SK-N-SH treated with all-trans-retinoic acid at 6 μM for 48 hours (cell line): Measurements from ENCODE around the gene NDFIP1.

Experiments used
- ATAC-seq: fragments of 200-7000 bp; cut with Tn5 transposase; 3 replicates; pipeline ENCODE4 v1.9.1; 2020; ENCODE audit warnings: mild to moderate bottlenecking, moderate library complexity
- ARNTL ChIP-seq: fragments of 450-650 bp; formaldehyde crosslinking; IDR thresholded peaks from 2 replicates; pipeline ENCODE4 v1.5.0; 2020; ENCODE audit warnings: low read depth, mild to moderate bottlenecking, moderate library complexity, borderline replicate concordance
- BACH2 ChIP-seq: fragments of 250-450 bp; sonication (Bioruptor Pico); IDR thresholded peaks from 2 replicates; pipeline ENCODE4 v1.9.0; 2021; ENCODE audit warnings: mild to moderate bottlenecking, borderline replicate concordance
- CSDC2 ChIP-seq: fragments of 250-450 bp; sonication (Bioruptor Pico); IDR thresholded peaks from 2 replicates; pipeline ENCODE4 v1.5.0; 2020; ENCODE audit warnings: mild to moderate bottlenecking, moderate library complexity
- GLIS3 ChIP-seq: fragments of 250-450 bp; sonication (Bioruptor Pico); IDR thresholded peaks from 2 replicates; pipeline ENCODE4 v1.5.0; 2020; ENCODE audit warnings: mild to moderate bottlenecking, moderate library complexity
- ISL1 ChIP-seq: fragments of 250-450 bp; sonication (Bioruptor Pico); IDR thresholded peaks from 2 replicates; pipeline ENCODE4 v2.1.2; 2022; ENCODE audit warnings: mild to moderate bottlenecking, moderate library complexity
- OSR1 ChIP-seq: fragments of 250-450 bp; sonication (Bioruptor Pico); IDR thresholded peaks from 2 replicates; pipeline ENCODE4 v1.8.0; 2022; ENCODE audit warnings: moderate library complexity, mild to moderate bottlenecking, inconsistent platforms
- PPARA ChIP-seq: fragments of 250-450 bp; sonication (Bioruptor Pico); IDR thresholded peaks from 2 replicates; pipeline ENCODE4 v1.5.0; 2020; ENCODE audit warnings: mild to moderate bottlenecking, borderline replicate concordance
- RARB ChIP-seq: fragments of 250-450 bp; sonication (Bioruptor Pico); IDR thresholded peaks from 2 replicates; pipeline ENCODE4 v1.8.0; 2021; ENCODE audit warnings: mild to moderate bottlenecking, moderate library complexity
- SNAI2 ChIP-seq: fragments of 250-450 bp; sonication (Bioruptor Pico); IDR thresholded peaks from 2 replicates; pipeline ENCODE4 v1.5.0; 2020; ENCODE audit warnings: mild to moderate bottlenecking, moderate library complexity
- TCF4 ChIP-seq: fragments of 250-450 bp; sonication (Bioruptor Pico); IDR thresholded peaks from 2 replicates; pipeline ENCODE4 v1.8.0; 2021; ENCODE audit warnings: mild to moderate bottlenecking, moderate library complexity, borderline replicate concordance
- ZFP3 ChIP-seq: fragments of 250-450 bp; sonication (Bioruptor Pico); IDR thresholded peaks from 2 replicates; pipeline ENCODE4 v1.5.0; 2020; ENCODE audit warnings: mild to moderate bottlenecking, moderate library complexity
- ZFP30 ChIP-seq: fragments of 450-650 bp; formaldehyde crosslinking; IDR thresholded peaks from 2 replicates; pipeline ENCODE4 v1.5.0; 2022; ENCODE audit warnings: mild to moderate bottlenecking, moderate library complexity
- ZNF565 ChIP-seq: fragments of 450-650 bp; formaldehyde crosslinking; conservative IDR thresholded peaks from 2 replicates; pipeline ENCODE4 v1.5.0; 2020; ENCODE audit warnings: low read depth, mild to moderate bottlenecking, moderate library complexity
- ZNF70 ChIP-seq: fragments of 450-650 bp; formaldehyde crosslinking; IDR thresholded peaks from 2 replicates; pipeline ENCODE4 v1.5.0; 2020; ENCODE audit warnings: mild to moderate bottlenecking, moderate library complexity
- TF ChIP-seq, protein P1 (sequence below): fragments of 250-450 bp; sonication (Bioruptor Pico); IDR thresholded peaks from 2 replicates; pipeline ENCODE4 v1.5.0; 2020; ENCODE audit warnings: mild to moderate bottlenecking, moderate library complexity
- TF ChIP-seq, protein P2 (sequence below): fragments of 250-450 bp; sonication (Bioruptor Pico); IDR thresholded peaks from 2 replicates; pipeline ENCODE4 v1.8.0; 2020; ENCODE audit warnings: mild to moderate bottlenecking, moderate library complexity, borderline replicate concordance
- TF ChIP-seq, protein P3 (sequence below): fragments of 250-450 bp; sonication (Bioruptor Pico); IDR thresholded peaks from 2 replicates; pipeline ENCODE4 v1.5.1; 2021; ENCODE audit warnings: mild to moderate bottlenecking, moderate library complexity
- TF ChIP-seq, protein P4 (sequence below): fragments of 250-450 bp; sonication (Bioruptor Pico); IDR thresholded peaks from 2 replicates; pipeline ENCODE4 v1.5.1; 2020; ENCODE audit warnings: low read depth, mild to moderate bottlenecking, moderate library complexity

NDFIP1 gene

DNA sequence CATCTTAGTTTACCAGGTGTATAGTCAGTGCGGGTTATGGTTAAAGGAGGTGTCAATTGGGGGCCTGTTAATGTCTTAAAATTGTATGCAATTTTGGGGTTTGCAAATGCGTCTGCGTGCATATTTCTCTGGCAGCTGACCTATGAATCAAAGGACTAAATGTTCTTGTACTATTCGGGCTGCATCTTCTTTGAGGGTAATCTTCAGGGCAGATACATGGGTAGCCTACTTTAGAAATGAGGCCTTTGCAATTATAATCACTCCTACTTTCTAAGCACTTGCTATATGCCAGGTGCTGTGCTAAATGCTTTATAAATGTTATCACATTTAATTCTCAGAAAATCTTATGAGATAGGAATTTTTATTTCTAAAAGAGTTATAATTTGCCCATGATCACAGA is 58.2 kb downstream of the NDFIP1 start (continued):
- TF ChIP-seq, protein P1, sequence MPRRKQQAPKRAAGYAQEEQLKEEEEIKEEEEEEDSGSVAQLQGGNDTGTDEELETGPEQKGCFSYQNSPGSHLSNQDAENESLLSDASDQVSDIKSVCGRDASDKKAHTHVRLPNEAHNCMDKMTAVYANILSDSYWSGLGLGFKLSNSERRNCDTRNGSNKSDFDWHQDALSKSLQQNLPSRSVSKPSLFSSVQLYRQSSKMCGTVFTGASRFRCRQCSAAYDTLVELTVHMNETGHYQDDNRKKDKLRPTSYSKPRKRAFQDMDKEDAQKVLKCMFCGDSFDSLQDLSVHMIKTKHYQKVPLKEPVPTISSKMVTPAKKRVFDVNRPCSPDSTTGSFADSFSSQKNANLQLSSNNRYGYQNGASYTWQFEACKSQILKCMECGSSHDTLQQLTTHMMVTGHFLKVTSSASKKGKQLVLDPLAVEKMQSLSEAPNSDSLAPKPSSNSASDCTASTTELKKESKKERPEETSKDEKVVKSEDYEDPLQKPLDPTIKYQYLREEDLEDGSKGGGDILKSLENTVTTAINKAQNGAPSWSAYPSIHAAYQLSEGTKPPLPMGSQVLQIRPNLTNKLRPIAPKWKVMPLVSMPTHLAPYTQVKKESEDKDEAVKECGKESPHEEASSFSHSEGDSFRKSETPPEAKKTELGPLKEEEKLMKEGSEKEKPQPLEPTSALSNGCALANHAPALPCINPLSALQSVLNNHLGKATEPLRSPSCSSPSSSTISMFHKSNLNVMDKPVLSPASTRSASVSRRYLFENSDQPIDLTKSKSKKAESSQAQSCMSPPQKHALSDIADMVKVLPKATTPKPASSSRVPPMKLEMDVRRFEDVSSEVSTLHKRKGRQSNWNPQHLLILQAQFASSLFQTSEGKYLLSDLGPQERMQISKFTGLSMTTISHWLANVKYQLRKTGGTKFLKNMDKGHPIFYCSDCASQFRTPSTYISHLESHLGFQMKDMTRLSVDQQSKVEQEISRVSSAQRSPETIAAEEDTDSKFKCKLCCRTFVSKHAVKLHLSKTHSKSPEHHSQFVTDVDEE (CRISPR knock-in tag): no peak
- TF ChIP-seq, protein P2, sequence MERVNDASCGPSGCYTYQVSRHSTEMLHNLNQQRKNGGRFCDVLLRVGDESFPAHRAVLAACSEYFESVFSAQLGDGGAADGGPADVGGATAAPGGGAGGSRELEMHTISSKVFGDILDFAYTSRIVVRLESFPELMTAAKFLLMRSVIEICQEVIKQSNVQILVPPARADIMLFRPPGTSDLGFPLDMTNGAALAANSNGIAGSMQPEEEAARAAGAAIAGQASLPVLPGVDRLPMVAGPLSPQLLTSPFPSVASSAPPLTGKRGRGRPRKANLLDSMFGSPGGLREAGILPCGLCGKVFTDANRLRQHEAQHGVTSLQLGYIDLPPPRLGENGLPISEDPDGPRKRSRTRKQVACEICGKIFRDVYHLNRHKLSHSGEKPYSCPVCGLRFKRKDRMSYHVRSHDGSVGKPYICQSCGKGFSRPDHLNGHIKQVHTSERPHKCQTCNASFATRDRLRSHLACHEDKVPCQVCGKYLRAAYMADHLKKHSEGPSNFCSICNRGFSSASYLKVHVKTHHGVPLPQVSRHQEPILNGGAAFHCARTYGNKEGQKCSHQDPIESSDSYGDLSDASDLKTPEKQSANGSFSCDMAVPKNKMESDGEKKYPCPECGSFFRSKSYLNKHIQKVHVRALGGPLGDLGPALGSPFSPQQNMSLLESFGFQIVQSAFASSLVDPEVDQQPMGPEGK (CRISPR knock-in tag): no peak
- TF ChIP-seq TCF4 (CRISPR knock-in tag) (no peak), SNAI2 (CRISPR knock-in tag) (no peak), RARB (no peak), GLIS3 (CRISPR knock-in tag) (no peak), ZFP3 (CRISPR knock-in tag) (no peak)

DNA sequence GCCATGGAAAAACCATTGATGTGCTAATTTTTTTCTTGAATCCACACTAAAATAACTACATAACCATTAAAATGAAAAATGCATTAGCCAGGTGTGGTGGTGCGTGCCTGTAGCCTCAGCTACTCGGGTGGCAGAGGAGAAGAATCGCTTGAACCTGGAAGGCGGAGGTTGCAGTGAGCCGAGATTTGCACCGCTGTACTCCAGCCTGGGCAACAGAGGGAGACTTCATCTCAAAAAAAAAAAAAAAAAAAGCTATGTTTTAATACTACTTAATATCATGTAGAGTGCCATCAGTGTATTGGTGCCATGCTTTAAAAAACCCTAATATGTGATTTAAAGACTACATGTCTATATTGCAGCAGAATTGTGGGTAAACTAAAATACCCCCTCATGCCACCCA is 58.9 kb downstream of the NDFIP1 start:
- no peak for ATAC-seq

DNA sequence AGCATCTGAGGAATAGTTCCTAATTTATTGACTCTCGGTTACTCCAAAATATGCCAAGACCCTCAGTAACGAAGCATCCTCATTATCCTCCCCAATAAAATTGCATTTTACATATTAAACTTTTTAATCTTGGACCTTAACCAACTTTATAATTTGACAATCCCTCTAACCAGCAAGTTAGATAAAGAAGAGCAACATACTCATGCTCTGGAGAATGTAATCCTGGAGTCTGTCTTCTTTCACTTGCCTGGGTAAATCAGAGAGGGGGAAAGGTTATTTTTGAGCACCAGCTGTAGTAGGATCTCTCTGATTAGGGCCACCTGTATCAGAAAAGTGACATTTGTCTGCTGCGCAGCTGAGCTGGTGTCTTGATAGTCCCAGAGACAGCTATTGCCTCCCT is 59.8 kb downstream of the NDFIP1 start:
- ATAC-seq: peak; percentile 25; the same call in 2 of the 3 replicates
- TF ChIP-seq CSDC2 (CRISPR knock-in tag) (no peak), SNAI2 (CRISPR knock-in tag) (no peak), ZFP30 (CRISPR knock-in tag) (no peak), ZNF70 (CRISPR knock-in tag) (no peak), BACH2 (CRISPR knock-in tag) (no peak), ZNF565 (CRISPR knock-in tag) (no peak), OSR1 (CRISPR knock-in tag) (no peak), TCF4 (CRISPR knock-in tag) (0 out of 2 replicates have a peak, but pooled peaks have one; percentile 21), PPARA (CRISPR knock-in tag) (no peak), RARB (no peak), ISL1 (CRISPR knock-in tag) (peak; percentile 67), ZFP3 (CRISPR knock-in tag) (no peak)
- TF ChIP-seq, protein P2 (CRISPR knock-in tag): no peak
- TF ChIP-seq, protein P3, sequence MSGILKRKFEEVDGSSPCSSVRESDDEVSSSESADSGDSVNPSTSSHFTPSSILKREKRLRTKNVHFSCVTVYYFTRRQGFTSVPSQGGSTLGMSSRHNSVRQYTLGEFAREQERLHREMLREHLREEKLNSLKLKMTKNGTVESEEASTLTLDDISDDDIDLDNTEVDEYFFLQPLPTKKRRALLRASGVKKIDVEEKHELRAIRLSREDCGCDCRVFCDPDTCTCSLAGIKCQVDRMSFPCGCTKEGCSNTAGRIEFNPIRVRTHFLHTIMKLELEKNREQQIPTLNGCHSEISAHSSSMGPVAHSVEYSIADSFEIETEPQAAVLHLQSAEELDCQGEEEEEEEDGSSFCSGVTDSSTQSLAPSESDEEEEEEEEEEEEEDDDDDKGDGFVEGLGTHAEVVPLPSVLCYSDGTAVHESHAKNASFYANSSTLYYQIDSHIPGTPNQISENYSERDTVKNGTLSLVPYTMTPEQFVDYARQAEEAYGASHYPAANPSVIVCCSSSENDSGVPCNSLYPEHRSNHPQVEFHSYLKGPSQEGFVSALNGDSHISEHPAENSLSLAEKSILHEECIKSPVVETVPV: no peak
- TF ChIP-seq, protein P4, sequence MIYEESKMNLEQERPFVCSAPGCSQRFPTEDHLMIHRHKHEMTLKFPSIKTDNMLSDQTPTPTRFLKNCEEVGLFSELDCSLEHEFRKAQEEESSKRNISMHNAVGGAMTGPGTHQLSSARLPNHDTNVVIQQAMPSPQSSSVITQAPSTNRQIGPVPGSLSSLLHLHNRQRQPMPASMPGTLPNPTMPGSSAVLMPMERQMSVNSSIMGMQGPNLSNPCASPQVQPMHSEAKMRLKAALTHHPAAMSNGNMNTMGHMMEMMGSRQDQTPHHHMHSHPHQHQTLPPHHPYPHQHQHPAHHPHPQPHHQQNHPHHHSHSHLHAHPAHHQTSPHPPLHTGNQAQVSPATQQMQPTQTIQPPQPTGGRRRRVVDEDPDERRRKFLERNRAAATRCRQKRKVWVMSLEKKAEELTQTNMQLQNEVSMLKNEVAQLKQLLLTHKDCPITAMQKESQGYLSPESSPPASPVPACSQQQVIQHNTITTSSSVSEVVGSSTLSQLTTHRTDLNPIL (CRISPR knock-in tag): no peak

More for the DNA sequence above, 58.9 kb downstream of the NDFIP1 start:
- TF ChIP-seq ZFP30 (CRISPR knock-in tag) (no peak), ARNTL (CRISPR knock-in tag) (no peak)
- TF ChIP-seq, all 23 proteins: peak for 0

DNA sequence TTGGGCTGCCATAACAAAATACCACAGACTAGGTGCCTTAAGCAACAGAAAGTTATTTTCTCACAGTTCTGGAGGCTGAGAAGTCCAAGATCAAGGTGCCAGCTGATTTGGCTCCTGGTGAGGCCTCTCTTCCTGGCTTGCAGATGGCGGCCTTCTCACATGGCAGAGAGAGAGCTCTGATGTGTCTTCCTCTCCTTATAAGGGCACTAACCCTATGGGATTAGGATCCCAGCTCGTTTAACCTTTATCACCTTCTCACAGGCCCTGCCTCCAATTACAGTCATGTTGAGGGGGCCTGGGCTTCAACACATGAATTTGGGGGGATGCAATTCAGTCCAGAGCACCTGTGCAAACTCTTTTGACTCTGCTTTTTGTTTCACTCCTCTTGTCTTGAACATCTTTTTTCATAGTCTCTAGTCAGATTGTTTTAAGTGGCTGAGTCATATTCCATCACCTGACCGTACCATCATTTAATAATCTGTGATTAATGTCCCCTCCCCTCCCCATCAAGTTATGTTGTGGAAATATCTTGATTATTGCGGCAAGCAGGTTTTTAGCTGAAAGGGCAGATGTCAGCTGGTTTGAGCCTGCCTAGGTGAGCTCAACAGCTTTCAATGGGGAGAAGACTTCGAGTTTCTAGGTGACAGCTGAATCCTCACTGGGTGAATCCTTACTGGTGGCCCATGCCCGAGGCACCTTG is 61.8 kb downstream of the NDFIP1 start:
- TF ChIP-seq ARNTL (CRISPR knock-in tag): no peak
- TF ChIP-seq, all 23 proteins: peak for 0
- ATAC-seq: no peak
